Activated naive CD8-positive, alpha-beta T cell treated with anti-CD3 and anti-CD28 coated beads, Interleukin-2, amount 10 ng/mL, durations not matched to agents 7 days and 5 days (primary cell): Measurements from ENCODE around the gene LIAS. TPM values are rescaled to one million over a fixed set of nuclear protein-coding genes. Genes with fewer than 3 reads are reported as not detected.

Experiments
- ATAC-seq: fragments of 150-1000 bp; cut with Tn5 transposase; one replicate; pipeline ENCODE4 v1.10.0; 2021; ENCODE audit warnings: low read depth, moderate library complexity
- POLR2A ChIA-PET: fragments of 350-600 bp; sonication (Branson Sonifier 250); formaldehyde crosslinking; loops from one replicate; lab custom pipeline; 2021; ENCODE audit warnings: antibody characterized with exemption; lab: Charles Lee
- DNase-seq: peaks from one replicate; pipeline ENCODE4 v3.0.0; 2021
- H3K27ac Mint-ChIP-seq: one replicate; pipeline ENCODE4 v1.8.0; 2022; ENCODE audit warnings: mild to moderate bottlenecking, mixed read lengths
- H3K27me3 Mint-ChIP-seq: one replicate; pipeline ENCODE4 v1.8.0; 2022; ENCODE audit warnings: mild to moderate bottlenecking, moderate library complexity, mixed read lengths
- H3K36me3 Mint-ChIP-seq: one replicate; pipeline ENCODE4 v1.8.0; 2021; ENCODE audit warnings: mild to moderate bottlenecking, mixed read lengths
- H3K4me1 Mint-ChIP-seq: one replicate; pipeline ENCODE4 v1.8.0; 2021; ENCODE audit warnings: mixed read lengths
- H3K4me3 Mint-ChIP-seq: one replicate; pipeline ENCODE4 v1.8.0; 2022; ENCODE audit warnings: mild to moderate bottlenecking, moderate library complexity, mixed read lengths
- H3K9me3 Mint-ChIP-seq: one replicate; pipeline ENCODE4 v1.8.0; 2021; ENCODE audit warnings: mixed read lengths
- total RNA-seq, 2 experiments: library from RNA; stranded (reverse); gene quantifications; one replicate each; pipeline ENCODE4 v1.2.3, GENCODE V29; 2021

The LIAS gene
- total RNA-seq, 2 experiments from 2014 or later: 16.0 to 18.0 TPM

GRCh38 chr4:39464886-39465501 lies 6.1 kb downstream of the LIAS start:
- Mint-ChIP-seq H3K27ac (peak overlapping the region; percentile 58), H3K4me3 (no peak overlapping the region), H3K27me3 (no peaks in the 10 kb centered on the region), H3K36me3 (peaks cover 5% of the 10 kb centered on the region), H3K4me1 (peaks cover 21% of the 10 kb centered on the region), H3K9me3 (no peaks in the 10 kb centered on the region)
- POLR2A ChIA-PET: no interaction called here
- ATAC-seq: peak; percentile 54
- DNase-seq: no peak

- no peaks in the 10 kb centered on the region for H3K9me3 Mint-ChIP-seq
- H3K27me3 Mint-ChIP-seq: no peaks in the 10 kb centered on the region
- DNase-seq: no peak
- peaks cover 5% of the 10 kb centered on the region for H3K36me3 Mint-ChIP-seq
- peaks cover 9% of the 10 kb centered on the region for H3K4me1 Mint-ChIP-seq
- POLR2A ChIA-PET: interaction anchor here (0.6 to 0.7 kb wide), 2 partner anchors 167 to 927 kb away, joined by 3 read pairs; no protein-coding TSS in a partner anchor
- H3K4me3 Mint-ChIP-seq: no peak overlapping the region
- no peak overlapping the region for H3K27ac Mint-ChIP-seq
- no peak for ATAC-seq
Observed at GRCh38 chr4:39466747-39467146, 7.9 kb downstream of the LIAS start.

GRCh38 chr4:39467464-39467863 lies 8.6 kb downstream of the LIAS start:
- Mint-ChIP-seq H3K9me3 (no peaks in the 10 kb centered on the region), H3K4me1 (peaks cover 9% of the 10 kb centered on the region), H3K27ac (no peak overlapping the region), H3K4me3 (no peak overlapping the region), H3K36me3 (peaks cover 5% of the 10 kb centered on the region), H3K27me3 (no peaks in the 10 kb centered on the region)
- POLR2A ChIA-PET: no interaction called here
- no peak for ATAC-seq
- DNase-seq: no peak

- no peaks in the 10 kb centered on the region for H3K9me3 Mint-ChIP-seq
- H3K4me3 Mint-ChIP-seq: no peak overlapping the region
- no peak for DNase-seq
- H3K4me1 Mint-ChIP-seq: peaks cover 9% of the 10 kb centered on the region
- ATAC-seq: peak; percentile 54
- H3K27me3 Mint-ChIP-seq: no peaks in the 10 kb centered on the region
- H3K27ac Mint-ChIP-seq: no peak overlapping the region
- POLR2A ChIA-PET: interaction anchor here (0.5 to 1.4 kb wide), 3 partner anchors 11 to 228 kb away, joined by 4 to 8 read pairs (median 5); partner anchors contain the start of genes LIAS, RPL9 and UBE2K
- peaks cover 10% of the 10 kb centered on the region for H3K36me3 Mint-ChIP-seq
Observed at GRCh38 chr4:39469429-39470077, 10.7 kb downstream of the LIAS start.

GRCh38 chr4:39470402-39470801 lies 11.5 kb downstream of the LIAS start:
- DNase-seq (no peak), ATAC-seq (no peak)
- peaks cover 7% of the 10 kb centered on the region for H3K4me1 Mint-ChIP-seq
- POLR2A ChIA-PET: no interaction called here
- H3K27ac Mint-ChIP-seq: no peak overlapping the region
- no peak overlapping the region for H3K4me3 Mint-ChIP-seq
- H3K9me3 Mint-ChIP-seq: no peaks in the 10 kb centered on the region
- peaks cover 7% of the 10 kb centered on the region for H3K36me3 Mint-ChIP-seq
- no peaks in the 10 kb centered on the region for H3K27me3 Mint-ChIP-seq

- no peaks in the 10 kb centered on the region for H3K27me3 Mint-ChIP-seq
- H3K36me3 Mint-ChIP-seq: peaks cover 7% of the 10 kb centered on the region
- DNase-seq: no peak
- peaks cover 7% of the 10 kb centered on the region for H3K4me1 Mint-ChIP-seq
- no peaks in the 10 kb centered on the region for H3K9me3 Mint-ChIP-seq
- no peak for ATAC-seq
- no peak overlapping the region for H3K4me3 Mint-ChIP-seq
- no peak overlapping the region for H3K27ac Mint-ChIP-seq
- POLR2A ChIA-PET: no interaction called here
Observed at GRCh38 chr4:39472396-39472795, 13.5 kb downstream of the LIAS start.

GRCh38 chr4:39476187-39476895 lies 17.5 kb downstream of the LIAS start:
- Mint-ChIP-seq H3K4me1 (no peaks in the 10 kb centered on the region), H3K27me3 (no peaks in the 10 kb centered on the region), H3K4me3 (no peak overlapping the region), H3K36me3 (peaks cover 7% of the 10 kb centered on the region), H3K27ac (no peak overlapping the region), H3K9me3 (no peaks in the 10 kb centered on the region)
- ATAC-seq (no peak), DNase-seq (no peak)
- POLR2A ChIA-PET: no interaction called here

GRCh38 chr4:39480251-39480650 lies 21.4 kb downstream of the LIAS start:
- Mint-ChIP-seq H3K36me3 (peaks cover 2% of the 10 kb centered on the region), H3K4me1 (no peaks in the 10 kb centered on the region), H3K9me3 (no peaks in the 10 kb centered on the region), H3K27me3 (no peaks in the 10 kb centered on the region), H3K4me3 (no peak overlapping the region), H3K27ac (no peak overlapping the region)
- POLR2A ChIA-PET: interaction anchor here (0.6 kb wide), 1 partner anchor 244 kb away, joined by 3 read pairs; no protein-coding TSS in a partner anchor
- ATAC-seq (no peak), DNase-seq (no peak)

- POLR2A ChIA-PET: interaction anchor here (0.6 kb wide), 1 partner anchor 244 kb away, joined by 3 read pairs; no protein-coding TSS in a partner anchor
- Mint-ChIP-seq H3K27me3 (no peaks in the 10 kb centered on the region), H3K9me3 (no peaks in the 10 kb centered on the region), H3K4me1 (no peaks in the 10 kb centered on the region), H3K36me3 (peaks cover under 1% of the 10 kb centered on the region), H3K27ac (no peak overlapping the region), H3K4me3 (no peak overlapping the region)
- no peak for ATAC-seq
- no peak for DNase-seq
Observed at GRCh38 chr4:39480902-39481695, 22.2 kb downstream of the LIAS start.

GRCh38 chr4:39484582-39485272 lies 25.9 kb downstream of the LIAS start:
- POLR2A ChIA-PET: no interaction called here
- DNase-seq (no peak), ATAC-seq (no peak)
- Mint-ChIP-seq H3K4me1 (no peaks in the 10 kb centered on the region), H3K4me3 (no peak overlapping the region), H3K9me3 (no peaks in the 10 kb centered on the region), H3K27me3 (no peaks in the 10 kb centered on the region), H3K27ac (no peak overlapping the region), H3K36me3 (no peaks in the 10 kb centered on the region)

- POLR2A ChIA-PET: no interaction called here
- ATAC-seq: no peak
- Mint-ChIP-seq H3K27ac (no peak overlapping the region), H3K4me1 (no peaks in the 10 kb centered on the region), H3K36me3 (no peaks in the 10 kb centered on the region), H3K4me3 (no peak overlapping the region), H3K9me3 (no peaks in the 10 kb centered on the region), H3K27me3 (no peaks in the 10 kb centered on the region)
- no peak for DNase-seq
Observed at GRCh38 chr4:39486221-39486804, 27.5 kb downstream of the LIAS start.

GRCh38 chr4:39490322-39490721 lies 31.5 kb downstream of the LIAS start:
- DNase-seq (no peak), ATAC-seq (no peak)
- H3K27me3 Mint-ChIP-seq: no peaks in the 10 kb centered on the region
- no peak overlapping the region for H3K4me3 Mint-ChIP-seq
- no peaks in the 10 kb centered on the region for H3K4me1 Mint-ChIP-seq
- POLR2A ChIA-PET: no interaction called here
- no peak overlapping the region for H3K27ac Mint-ChIP-seq
- H3K36me3 Mint-ChIP-seq: no peaks in the 10 kb centered on the region
- no peaks in the 10 kb centered on the region for H3K9me3 Mint-ChIP-seq
